Ovary (tissue), 9 donors: Measurements from ENCODE around the gene GFRA3. TPM values are rescaled to one million over a fixed set of nuclear protein-coding genes. Genes with fewer than 3 reads are reported as not detected.

Experiments
- DNase-seq, 5 donors: peaks; one replicate each; pipeline ENCODE4 v3.0.0-alpha.2; 2019 to 2020
- H3K27ac ChIP-seq, 2 donors: fragments of 200-600 bp; one replicate each; pipeline versions ENCODE4 v1.5.1 to v1.8.0; 2019 to 2022
- H3K27me3 ChIP-seq: fragments of 200-600 bp; one replicate; pipeline ENCODE4 v1.8.0; 2022
- H3K36me3 ChIP-seq: fragments of 200-600 bp; sonication (generic); one replicate; pipeline ENCODE4 v1.5.1; 2019
- H3K4me1 ChIP-seq: one replicate; pipeline ENCODE4 v1.8.1; 2013; ENCODE audit warnings: mild to moderate bottlenecking, moderate library complexity; ENCODE audit not compliant: insufficient read depth
- H3K4me3 ChIP-seq: fragments of 200-600 bp; sonication (generic); one replicate; pipeline ENCODE4 v1.5.1; 2017
- H3K9me3 ChIP-seq, 2 donors: fragments of 200-600 bp in 1 of 2; sonication (generic) in 1 of 2; one replicate each; pipeline versions ENCODE4 v1.5.1 to v1.8.1; 2013 to 2019; ENCODE audit warnings: mild to moderate bottlenecking in 1 of 2, moderate library complexity in 1 of 2
- EP300 ChIP-seq: sonication (generic); formaldehyde crosslinking; IDR thresholded peaks from one replicate; pipeline ENCODE4 v1.6.1; 2017; ENCODE audit warnings: antibody characterized with exemption
- POLR2A ChIP-seq: fragments of 450-650 bp; IDR thresholded peaks from one replicate; pipeline ENCODE4 v1.6.1; 2017; ENCODE audit warnings: antibody characterized with exemption, mild to moderate bottlenecking, moderate library complexity
- WGBS, 3 donors: extraction: QIAGEN DNeasy Blood & Tissue Kit in 1 of 3; methylation state at CpG; one replicate each; pipeline versions ENCODE4 v1.1.5 to v1.1.7; 2013 to 2017; 5-methylcytosine and 5-hydroxymethylcytosine counted together
- intact Hi-C, 4 donors: fragments of 100-400 bp; cut with DNase I; formaldehyde crosslinking; loops; one replicate each; pipeline versions ENCODE4 v1.11.0 to v1.15.1; 2022 to 2023
- polyA plus RNA-seq, 2 donors: library from polyadenylated mRNA; stranded (reverse); fragments of 200-250 nt in 1 of 2; fragments of 350-450 nt in 1 of 2; fragmentation: Illumina TruSeq in 1 of 2; extraction: RNeasy Lipid Tissue Mini Kit (QIAGEN cat#74804) in 1 of 2; gene quantifications; one replicate each; pipeline ENCODE4 v1.2.3, GENCODE V29; 2013 to 2014
- total RNA-seq, 7 donors: library from RNA; depleted of rRNA in 2 of 7; stranded (reverse); fragments of >200 nt in 2 of 7; fragmentation: NEBNext Ultra II Directional in 3 of 7; extraction: Animal tissue kit (Norgen Biotek cat#: 25700) in 3 of 7; gene quantifications; one replicate each; pipeline versions ENCODE4 v1.1.0 to v1.2.4, GENCODE V29; 2016 to 2023
- TF ChIP-seq, protein P1 (sequence below), 3 donors: fragments of 450-650 bp in 2 of 3; fragments of 200-600 bp in 1 of 3; IDR thresholded peaks; one replicate each; pipeline versions ENCODE4 v1.5.1 to v1.8.0; 2016 to 2022; ENCODE audit warnings: antibody characterized with exemption in 3 of 3, mild to moderate bottlenecking in 1 of 3
- donor health status: DM: no; HTN: no; CAD: no; lungs with moderate emphysema.
- donor health status: DM: no; HTN: no; CAD: no.
- donor health status: Bipolar disorder and iron deficiency.
- donor health status: DM: yes; HTN: yes; CAD: no.
- donor health status: DM: no; HTN: no; CAD: no.
- donor health status: DM: yes; HTN: yes; CAD: no.

Gene GFRA3
- total and polyA plus RNA-seq, 9 donors: 0.18 to 2.5 (median 0.38) TPM; not detected in 2

DNA sequence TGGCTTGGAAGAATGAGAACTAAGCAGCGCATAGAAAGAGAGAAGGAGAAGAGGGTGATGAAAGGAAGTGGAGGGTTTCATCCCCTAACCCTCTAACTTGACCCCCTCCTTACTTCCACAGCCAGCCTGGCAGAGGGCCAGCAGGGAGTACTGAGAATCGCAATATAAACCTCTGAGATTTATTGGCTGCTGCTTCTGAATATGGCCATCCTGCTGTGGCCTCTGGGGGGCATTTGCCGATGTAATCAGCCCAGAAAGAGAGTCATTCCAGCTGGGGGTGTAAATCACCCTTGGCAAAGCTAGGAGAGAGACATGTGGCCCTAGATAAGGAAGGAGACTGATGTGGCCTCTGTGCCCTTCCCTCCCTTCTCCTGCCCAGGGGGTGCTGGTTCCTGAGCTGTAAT, 960 bp upstream of the GFRA3 start:
- H3K4me3 ChIP-seq: no peak overlapping the region
- H3K27me3 ChIP-seq: no peaks in the 10 kb centered on the region
- 36 to 46% (median 40%) methylated on average over 3 of the region's 3 CpGs for WGBS, 3 donors
- H3K9me3 ChIP-seq: no peaks in the 10 kb centered on the region
- intact Hi-C loops: no loop called here
- no peaks in the 10 kb centered on the region for H3K36me3 ChIP-seq
- no peak overlapping the region for H3K27ac ChIP-seq
- no peak for DNase-seq
- H3K4me1 ChIP-seq: peaks cover 3% of the 10 kb centered on the region
- TF ChIP-seq EP300 (no peak), POLR2A (no peak)
- TF ChIP-seq, protein P1, sequence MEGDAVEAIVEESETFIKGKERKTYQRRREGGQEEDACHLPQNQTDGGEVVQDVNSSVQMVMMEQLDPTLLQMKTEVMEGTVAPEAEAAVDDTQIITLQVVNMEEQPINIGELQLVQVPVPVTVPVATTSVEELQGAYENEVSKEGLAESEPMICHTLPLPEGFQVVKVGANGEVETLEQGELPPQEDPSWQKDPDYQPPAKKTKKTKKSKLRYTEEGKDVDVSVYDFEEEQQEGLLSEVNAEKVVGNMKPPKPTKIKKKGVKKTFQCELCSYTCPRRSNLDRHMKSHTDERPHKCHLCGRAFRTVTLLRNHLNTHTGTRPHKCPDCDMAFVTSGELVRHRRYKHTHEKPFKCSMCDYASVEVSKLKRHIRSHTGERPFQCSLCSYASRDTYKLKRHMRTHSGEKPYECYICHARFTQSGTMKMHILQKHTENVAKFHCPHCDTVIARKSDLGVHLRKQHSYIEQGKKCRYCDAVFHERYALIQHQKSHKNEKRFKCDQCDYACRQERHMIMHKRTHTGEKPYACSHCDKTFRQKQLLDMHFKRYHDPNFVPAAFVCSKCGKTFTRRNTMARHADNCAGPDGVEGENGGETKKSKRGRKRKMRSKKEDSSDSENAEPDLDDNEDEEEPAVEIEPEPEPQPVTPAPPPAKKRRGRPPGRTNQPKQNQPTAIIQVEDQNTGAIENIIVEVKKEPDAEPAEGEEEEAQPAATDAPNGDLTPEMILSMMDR (IDR thresholded peaks at IDR 0.05): no peak

DNA sequence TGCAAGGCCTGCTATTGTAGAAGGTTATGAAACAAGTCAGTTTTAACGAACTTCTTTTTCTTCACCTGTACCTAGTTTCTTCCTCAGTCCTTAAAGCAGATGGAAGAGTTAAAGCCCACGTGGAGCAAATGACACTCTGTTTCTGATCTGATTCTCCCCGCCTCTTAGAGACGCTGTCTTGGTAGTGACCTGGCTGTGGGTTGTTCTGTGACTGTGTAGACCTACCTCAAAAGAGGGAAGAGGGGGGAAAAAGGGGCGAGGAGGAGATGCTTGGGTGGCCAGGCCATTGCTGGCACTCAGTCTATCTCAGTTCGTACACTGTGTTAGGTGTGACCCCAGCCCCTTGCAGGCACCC, 610 bp downstream of the GFRA3 start:
- WGBS, 3 donors: 36 to 49% (median 48%) methylated on average over 6 of the region's 6 CpGs
- DNase-seq: no peak
- H3K27ac ChIP-seq: no peak overlapping the region
- no peaks in the 10 kb centered on the region for H3K9me3 ChIP-seq
- no peaks in the 10 kb centered on the region for H3K36me3 ChIP-seq
- H3K4me1 ChIP-seq: peaks cover 3% of the 10 kb centered on the region
- H3K4me3 ChIP-seq: no peak overlapping the region
- TF ChIP-seq EP300 (no peak), POLR2A (no peak)
- TF ChIP-seq, protein P1 (IDR thresholded peaks at IDR 0.05): no peak
- no peaks in the 10 kb centered on the region for H3K27me3 ChIP-seq
- intact Hi-C loops: no loop called here

DNA sequence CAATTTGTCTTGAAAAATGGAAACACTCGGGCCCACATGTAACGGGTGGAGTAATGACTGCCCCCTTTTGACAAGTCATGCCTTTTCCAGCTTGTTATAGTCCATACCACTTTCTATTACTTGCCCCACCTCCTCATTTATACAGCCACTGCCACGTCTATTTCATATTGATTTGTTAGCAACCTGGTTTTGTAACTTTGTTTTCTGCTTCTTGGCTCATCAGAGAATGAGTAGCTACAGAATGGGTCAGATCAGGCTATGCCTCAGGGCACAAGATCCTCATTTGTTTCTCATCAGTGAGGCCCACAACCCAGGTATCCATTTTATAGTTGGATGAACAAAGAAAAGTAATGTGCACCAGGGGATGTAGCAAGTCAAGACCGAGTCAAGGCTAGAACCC, 1.7 kb downstream of the GFRA3 start:
- DNase-seq: no peak
- Histone ChIP-seq H3K4me1 (peaks cover 3% of the 10 kb centered on the region), H3K27ac (no peak overlapping the region), H3K36me3 (no peaks in the 10 kb centered on the region), H3K4me3 (no peak overlapping the region), H3K27me3 (no peaks in the 10 kb centered on the region), H3K9me3 (no peaks in the 10 kb centered on the region)
- intact Hi-C loops: no loop called here
- TF ChIP-seq POLR2A: no peak
- no peak for TF ChIP-seq EP300
- TF ChIP-seq, protein P1 (IDR thresholded peaks at IDR 0.05): no peak
- WGBS, 3 donors: 92 to 96% (median 94%) methylated on average over 4 of the region's 4 CpGs

DNA sequence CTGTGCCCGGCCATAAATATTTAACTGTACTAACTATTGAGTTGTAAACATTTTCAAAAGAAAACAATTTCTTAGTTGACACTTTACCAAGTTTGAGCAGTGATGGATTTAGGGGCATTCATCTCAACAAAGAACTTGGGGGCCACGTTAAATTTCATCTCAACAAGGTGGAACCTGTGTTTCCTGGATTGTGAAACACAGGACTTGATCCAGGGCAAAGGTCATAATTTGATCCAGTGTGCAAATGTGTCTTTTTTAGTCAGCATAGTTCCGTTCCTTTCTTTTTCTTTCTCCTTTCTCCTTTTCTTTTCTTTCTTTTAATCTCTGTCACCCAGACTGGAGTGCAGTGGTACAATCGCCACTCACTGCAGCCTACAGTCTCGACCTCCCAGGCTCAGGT, 3.1 kb downstream of the GFRA3 start:
- Histone ChIP-seq H3K4me3 (no peak overlapping the region), H3K27me3 (no peaks in the 10 kb centered on the region), H3K9me3 (no peaks in the 10 kb centered on the region), H3K4me1 (peaks cover 3% of the 10 kb centered on the region), H3K36me3 (no peaks in the 10 kb centered on the region), H3K27ac (no peak overlapping the region)
- 77 to 92% (median 83%) methylated on average over 5 of the region's 5 CpGs for WGBS, 3 donors
- no peak for DNase-seq
- intact Hi-C loops: no loop called here
- TF ChIP-seq POLR2A: no peak
- TF ChIP-seq, protein P1 (IDR thresholded peaks at IDR 0.05): no peak
- no peak for TF ChIP-seq EP300

DNA sequence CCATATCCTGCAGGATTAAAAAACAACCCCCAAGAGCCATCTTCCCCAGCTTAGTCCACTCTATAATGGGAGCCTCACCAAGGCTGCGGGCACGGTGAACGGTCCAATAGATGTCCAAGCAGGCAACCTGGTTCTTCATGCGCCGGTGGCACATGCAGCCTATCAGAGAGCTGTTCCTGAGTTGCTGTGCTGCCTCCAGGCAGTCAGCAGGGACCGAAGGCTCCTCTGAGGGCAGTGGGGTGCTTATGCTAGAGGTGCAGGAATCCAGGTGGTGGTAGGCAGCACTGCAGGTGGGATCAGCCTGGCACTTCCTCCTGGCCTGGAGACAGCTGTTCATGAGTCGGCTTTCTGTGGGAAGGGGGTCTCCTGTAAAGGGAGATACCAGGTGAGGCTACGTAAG, 10.2 kb downstream of the GFRA3 start:
- Histone ChIP-seq H3K36me3 (no peaks in the 10 kb centered on the region), H3K4me3 (no peak overlapping the region), H3K9me3 (no peaks in the 10 kb centered on the region), H3K27ac (no peak overlapping the region), H3K27me3 (no peaks in the 10 kb centered on the region), H3K4me1 (no peaks in the 10 kb centered on the region)
- intact Hi-C loops: no loop called here
- no peak for TF ChIP-seq POLR2A
- TF ChIP-seq, protein P1 (IDR thresholded peaks at IDR 0.05): no peak
- TF ChIP-seq EP300: no peak
- no peak for DNase-seq
- 90% methylated on average over 8 of the region's 8 CpGs for WGBS, 3 donors
